Peyer's patch (tissue), 4 donors: ENCODE results near the gene ZIC4. TPM values are rescaled to one million over a fixed set of nuclear protein-coding genes. Genes with fewer than 3 reads are reported as not detected.

Source experiments
- DNase-seq, 3 donors: peaks; one replicate each; pipeline ENCODE4 v3.0.0-alpha.2; 2017 to 2019
- H3K27ac ChIP-seq, 4 donors: fragments of 200-600 bp; sonication (generic); one replicate each; pipeline ENCODE4 v1.5.1; 2016 to 2019
- H3K27me3 ChIP-seq, 2 donors: fragments of 200-600 bp; sonication (generic); one replicate each; pipeline ENCODE4 v1.5.1; 2019
- H3K36me3 ChIP-seq, 3 donors: fragments of 200-600 bp; sonication (generic); one replicate each; pipeline ENCODE4 v1.5.1; 2016 to 2019
- H3K4me1 ChIP-seq, 4 donors: fragments of 200-600 bp; sonication (generic); one replicate each; pipeline ENCODE4 v1.5.1; 2016 to 2019
- H3K4me3 ChIP-seq, 4 donors: fragments of 200-600 bp; sonication (generic); 1 replicate in 3 of 4; 2 replicates in 1 of 4; pipeline ENCODE4 v1.5.1; 2016 to 2019; ENCODE audit warnings: mild to moderate bottlenecking in 1 of 4
- H3K9me3 ChIP-seq, 4 donors: fragments of 200-600 bp; sonication (generic); one replicate each; pipeline ENCODE4 v1.5.1; 2016 to 2019; ENCODE audit warnings: mild to moderate bottlenecking in 1 of 4
- CTCF ChIP-seq, 6 experiments: fragments of 450-650 bp in 4 of 6; fragments of 200-600 bp in 2 of 6; sonication (generic) in 1 of 6; IDR thresholded peaks; one replicate each; pipeline ENCODE4 v1.5.1; 2017 to 2019; ENCODE audit warnings: antibody characterized with exemption in 6 of 6, mild to moderate bottlenecking in 3 of 6, moderate library complexity in 1 of 6
- POLR2A ChIP-seq, 2 donors: fragments of 450-650 bp; IDR thresholded peaks; one replicate each; pipeline ENCODE4 v1.5.1; 2017; ENCODE audit warnings: antibody characterized with exemption in 2 of 2, mild to moderate bottlenecking in 2 of 2, moderate library complexity in 2 of 2
- total RNA-seq, 4 donors: library from RNA; depleted of rRNA; stranded (reverse); fragments of >200 nt; gene quantifications; one replicate each; pipeline ENCODE4 v1.1.0, GENCODE V29; 2016

ZIC4 gene
- total RNA-seq = not detected

GRCh38 chr3:147406028-147406931, at the start of gene ZIC4:
TSS of gene ZIC4 (minus strand) at chr3:147406543. CDS start at chr3:147402797, 3,746 bp downstream.
- no peak for DNase-seq
- TF ChIP-seq POLR2A (IDR thresholded peaks at IDR 0.05) (no peak), CTCF (IDR thresholded peaks at IDR 0.05) (no peak)
- Histone ChIP-seq H3K27ac (no peak within 1 kb of the TSS), H3K9me3 (no peaks in the 10 kb centered on the region), H3K27me3 (peaks cover 3 to 61% of the 10 kb centered on the region in 2 donors), H3K4me1 (peaks cover 0 to 19% (median 3%) of the 10 kb centered on the region in 4 donors), H3K36me3 (no peaks in the 10 kb centered on the region), H3K4me3 (no peak within 1 kb of the TSS)

GRCh38 chr3:147449669-147450068, 43.3 kb upstream of the ZIC4 start:
- Histone ChIP-seq H3K27me3 (no peaks in the 10 kb centered on the region), H3K4me3 (no peak overlapping the region), H3K36me3 (no peaks in the 10 kb centered on the region), H3K4me1 (no peaks in the 10 kb centered on the region), H3K27ac (no peak overlapping the region), H3K9me3 (no peaks in the 10 kb centered on the region)
- TF ChIP-seq POLR2A (IDR thresholded peaks at IDR 0.05) (no peak), CTCF (IDR thresholded peaks at IDR 0.05) (no peak)
- no peak for DNase-seq

GRCh38 chr3:147447224-147447623, 40.9 kb upstream of the ZIC4 start:
- H3K27ac ChIP-seq = no peak overlapping the region

GRCh38 chr3:147431751-147432150, 25.4 kb upstream of the ZIC4 start:
- no peaks in the 10 kb centered on the region for H3K36me3 ChIP-seq
- no peaks in the 10 kb centered on the region for H3K9me3 ChIP-seq
- H3K4me3 ChIP-seq = no peak overlapping the region
- no peaks in the 10 kb centered on the region for H3K27me3 ChIP-seq
- TF ChIP-seq CTCF (IDR thresholded peaks at IDR 0.05) (no peak), POLR2A (IDR thresholded peaks at IDR 0.05) (no peak)
- DNase-seq = no peak
- H3K27ac ChIP-seq = no peak overlapping the region
- no peaks in the 10 kb centered on the region for H3K4me1 ChIP-seq

More at GRCh38 chr3:147447224-147447623, 40.9 kb upstream of the ZIC4 start:
- Histone ChIP-seq H3K36me3 (no peaks in the 10 kb centered on the region), H3K4me1 (no peaks in the 10 kb centered on the region), H3K4me3 (no peak overlapping the region), H3K27me3 (no peaks in the 10 kb centered on the region), H3K9me3 (no peaks in the 10 kb centered on the region)
- DNase-seq = no peak
- TF ChIP-seq CTCF (IDR thresholded peaks at IDR 0.05) = no peak
- TF ChIP-seq POLR2A (IDR thresholded peaks at IDR 0.05) = no peak

- no peaks in the 10 kb centered on the region for H3K36me3 ChIP-seq
- no peaks in the 10 kb centered on the region for H3K9me3 ChIP-seq
- TF ChIP-seq POLR2A (IDR thresholded peaks at IDR 0.05) (no peak), CTCF (IDR thresholded peaks at IDR 0.05) (no peak)
- peaks cover 0 to 11% of the 10 kb centered on the region in 2 donors for H3K27me3 ChIP-seq
- no peak overlapping the region for H3K4me3 ChIP-seq
- H3K27ac ChIP-seq = no peak overlapping the region
- no peaks in the 10 kb centered on the region for H3K4me1 ChIP-seq
- no peak for DNase-seq
Measured at GRCh38 chr3:147428754-147429153, 22.4 kb upstream of the ZIC4 start.
